Sigmoid colon (tissue), 4 donors: ENCODE measurements around the gene C4orf46.

ENCODE experiments used
- EP300 ChIP-seq, 4 donors: sonication (generic); formaldehyde crosslinking; IDR thresholded peaks; one replicate each; pipeline ENCODE4 v1.6.1; 2017; ENCODE audit warnings: antibody characterized with exemption in 4 of 4
- POLR2A ChIP-seq, 2 donors: fragments of 450-650 bp; IDR thresholded peaks; one replicate each; pipeline ENCODE4 v1.6.1; 2016; ENCODE audit warnings: antibody characterized with exemption in 2 of 2, mild to moderate bottlenecking in 2 of 2, moderate library complexity in 2 of 2
- POLR2AphosphoS5 ChIP-seq, 4 donors: sonication (generic); formaldehyde crosslinking; IDR thresholded peaks; one replicate each; pipeline ENCODE4 v1.6.1; 2017; ENCODE audit warnings: antibody characterized with exemption in 4 of 4
- TF ChIP-seq, protein P1 (sequence below), 4 experiments: fragments of 450-650 bp in 3 of 4; fragments of 200-600 bp in 1 of 4; IDR thresholded peaks; one replicate each; pipeline ENCODE4 v1.5.1; 2016 to 2019; ENCODE audit warnings: antibody characterized with exemption in 4 of 4, mild to moderate bottlenecking in 3 of 4, moderate library complexity in 2 of 4

DNA sequence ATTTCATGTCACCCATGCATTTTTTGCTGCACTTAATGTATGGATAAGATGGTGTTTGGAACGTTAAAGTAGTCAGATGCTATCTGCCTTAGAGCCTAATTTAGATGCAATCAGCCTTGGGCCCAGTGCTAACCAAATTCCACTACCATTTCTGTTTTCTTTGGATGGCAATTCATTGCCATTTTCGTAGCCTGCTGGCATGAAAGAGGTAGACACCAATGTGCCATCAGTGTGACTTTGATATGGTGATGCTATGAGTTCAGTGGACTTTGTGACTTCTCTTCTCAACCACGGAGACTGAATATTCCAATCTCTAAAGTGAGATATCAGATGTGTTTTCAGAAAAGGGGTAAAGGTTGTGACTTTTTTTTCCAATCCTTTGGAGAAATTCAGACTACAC, 1.9 kb upstream of the C4orf46 start:
- TF ChIP-seq, protein P1, sequence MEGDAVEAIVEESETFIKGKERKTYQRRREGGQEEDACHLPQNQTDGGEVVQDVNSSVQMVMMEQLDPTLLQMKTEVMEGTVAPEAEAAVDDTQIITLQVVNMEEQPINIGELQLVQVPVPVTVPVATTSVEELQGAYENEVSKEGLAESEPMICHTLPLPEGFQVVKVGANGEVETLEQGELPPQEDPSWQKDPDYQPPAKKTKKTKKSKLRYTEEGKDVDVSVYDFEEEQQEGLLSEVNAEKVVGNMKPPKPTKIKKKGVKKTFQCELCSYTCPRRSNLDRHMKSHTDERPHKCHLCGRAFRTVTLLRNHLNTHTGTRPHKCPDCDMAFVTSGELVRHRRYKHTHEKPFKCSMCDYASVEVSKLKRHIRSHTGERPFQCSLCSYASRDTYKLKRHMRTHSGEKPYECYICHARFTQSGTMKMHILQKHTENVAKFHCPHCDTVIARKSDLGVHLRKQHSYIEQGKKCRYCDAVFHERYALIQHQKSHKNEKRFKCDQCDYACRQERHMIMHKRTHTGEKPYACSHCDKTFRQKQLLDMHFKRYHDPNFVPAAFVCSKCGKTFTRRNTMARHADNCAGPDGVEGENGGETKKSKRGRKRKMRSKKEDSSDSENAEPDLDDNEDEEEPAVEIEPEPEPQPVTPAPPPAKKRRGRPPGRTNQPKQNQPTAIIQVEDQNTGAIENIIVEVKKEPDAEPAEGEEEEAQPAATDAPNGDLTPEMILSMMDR (IDR thresholded peaks at IDR 0.05), result no peak
- TF ChIP-seq POLR2A (IDR thresholded peaks at IDR 0.05) (no peak), POLR2AphosphoS5 (IDR thresholded peaks at IDR 0.05) (no peak), EP300 (IDR thresholded peaks at IDR 0.05) (no peak)
